HEK293T (cell line): ENCODE results near the gene MAP3K5.
A peak's percentile ranks its signal among the peaks of the same experiment; 100 is the strongest.

ENCODE experiments used
- CTCF ChIA-PET: fragments of 350-600 bp; formaldehyde crosslinking; extraction: SDS; loops from one replicate; lab custom pipeline; 2021; ENCODE audit warnings: antibody characterized with exemption, inconsistent platforms; lab: Yijun Ruan, JAX
- POLR2A ChIA-PET: fragments of 350-600 bp; formaldehyde crosslinking; extraction: SDS; loops from one replicate; lab custom pipeline; 2020; ENCODE audit warnings: antibody characterized with exemption, inconsistent platforms; lab: Yijun Ruan, JAX
- DNase-seq: peaks from one replicate; pipeline ENCODE4 v3.0.0; 2012; ENCODE audit warnings: mixed read lengths; ENCODE audit errors: extremely low spot score
- ARNT ChIP-seq: fragments of 450-650 bp; IDR thresholded peaks from 2 replicates; pipeline ENCODE4 v1.6.1; 2017; ENCODE audit warnings: mild to moderate bottlenecking
- BHLHE40 ChIP-seq: fragments of 450-650 bp; IDR thresholded peaks from 2 replicates; pipeline ENCODE4 v1.6.1; 2016; ENCODE audit warnings: mild to moderate bottlenecking, moderate library complexity, borderline replicate concordance
- CTBP1 ChIP-seq: fragments of 450-650 bp; IDR thresholded peaks from 2 replicates; pipeline ENCODE4 v1.6.1; 2016; ENCODE audit warnings: borderline replicate concordance
- ELF4 ChIP-seq: fragments of 450-650 bp; IDR thresholded peaks from 2 replicates; pipeline ENCODE4 v1.6.1; 2017; ENCODE audit warnings: antibody characterized with exemption
- FOXA1 ChIP-seq: fragments of 450-650 bp; IDR thresholded peaks from 2 replicates; pipeline ENCODE4 v1.6.1; 2016; ENCODE audit warnings: mild to moderate bottlenecking
- FOXK2 ChIP-seq: fragments of 450-650 bp; IDR thresholded peaks from 2 replicates; pipeline ENCODE4 v1.6.1; 2016; ENCODE audit warnings: mild to moderate bottlenecking
- FOXM1 ChIP-seq: fragments of 450-650 bp; IDR thresholded peaks from 2 replicates; pipeline ENCODE4 v1.6.1; 2017; ENCODE audit warnings: mild to moderate bottlenecking, borderline replicate concordance
- HDGF ChIP-seq: fragments of 450-650 bp; IDR thresholded peaks from 2 replicates; pipeline ENCODE4 v1.6.1; 2017; ENCODE audit warnings: antibody characterized with exemption, borderline replicate concordance
- L3MBTL2 ChIP-seq: fragments of 450-650 bp; conservative IDR thresholded peaks from 2 replicates; pipeline ENCODE4 v1.6.1; 2016; ENCODE audit warnings: mild to moderate bottlenecking
- LEF1 ChIP-seq: fragments of 450-650 bp; IDR thresholded peaks from 2 replicates; pipeline ENCODE4 v1.6.1; 2017; ENCODE audit warnings: mild to moderate bottlenecking, borderline replicate concordance
- NFRKB ChIP-seq: fragments of 450-650 bp; IDR thresholded peaks from 2 replicates; pipeline ENCODE4 v1.6.1; 2016; ENCODE audit warnings: mild to moderate bottlenecking, moderate library complexity
- SP1 ChIP-seq: fragments of 450-650 bp; IDR thresholded peaks from 2 replicates; pipeline ENCODE4 v1.6.1; 2017
- SUZ12 ChIP-seq: fragments of 450-650 bp; IDR thresholded peaks from 2 replicates; pipeline ENCODE4 v1.6.1; 2016; ENCODE audit warnings: mild to moderate bottlenecking
- TARDBP ChIP-seq: fragments of 450-650 bp; IDR thresholded peaks from 2 replicates; pipeline ENCODE4 v1.6.1; 2016
- ZNF384 ChIP-seq: fragments of 450-650 bp; IDR thresholded peaks from 2 replicates; pipeline ENCODE4 v1.6.1; 2016
- TF ChIP-seq, protein P1 (sequence below): fragments of 450-650 bp; IDR thresholded peaks from 2 replicates; pipeline ENCODE4 v1.6.1; 2016

MAP3K5 gene

DNA sequence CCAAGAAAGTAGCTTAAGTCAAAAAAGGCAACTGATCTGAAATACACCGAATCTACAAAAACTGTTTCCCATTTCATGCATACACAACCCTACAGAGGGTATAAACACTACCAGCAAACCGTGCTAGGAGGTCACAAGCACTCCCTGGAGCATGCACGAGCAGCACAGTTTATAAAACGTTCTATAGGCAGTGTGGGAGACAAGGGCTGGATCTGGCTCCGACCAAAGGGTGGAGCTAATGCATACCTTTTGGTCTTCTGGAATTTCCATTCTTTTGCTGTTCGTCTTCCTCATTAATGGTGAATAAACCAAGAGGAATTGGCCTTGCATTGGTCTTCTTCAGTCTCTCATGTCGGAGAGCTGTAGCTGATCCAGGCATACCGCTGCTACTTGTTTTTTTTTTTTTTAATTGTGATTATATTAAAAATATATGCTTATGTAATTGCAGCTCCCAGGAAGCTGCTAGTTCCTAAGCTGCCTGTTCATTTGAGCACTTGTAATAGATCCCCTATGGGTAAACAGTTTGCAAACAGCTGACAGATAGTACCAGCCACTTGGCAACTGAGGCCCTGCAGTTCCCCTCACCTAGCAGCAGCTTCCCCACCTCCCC, 266.6 kb downstream of the MAP3K5 start:
- DNase-seq: peak; percentile 34
- ChIA-PET POLR2A (interaction anchor here (1.7 to 2.7 kb wide), 2 partner anchors 25 to 236 kb away, joined by 5 to 11 read pairs; partner anchors contain the start of genes BCLAF1 and MAP7), CTCF (interaction anchor here (0.8 to 2.8 kb wide), 8 partner anchors 9 to 118 kb away, joined by 3 to 13 read pairs (median 4); no protein-coding TSS in a partner anchor)
- no peak for TF ChIP-seq ARNT
- no peak for TF ChIP-seq NFRKB
- no peak for TF ChIP-seq FOXM1
- no peak for TF ChIP-seq FOXK2
- no peak for TF ChIP-seq ZNF384
- TF ChIP-seq BHLHE40: no peak
- TF ChIP-seq SP1: no peak
- no peak for TF ChIP-seq TARDBP
- no peak for TF ChIP-seq CTBP1
- no peak for TF ChIP-seq ELF4
- TF ChIP-seq, protein P1, sequence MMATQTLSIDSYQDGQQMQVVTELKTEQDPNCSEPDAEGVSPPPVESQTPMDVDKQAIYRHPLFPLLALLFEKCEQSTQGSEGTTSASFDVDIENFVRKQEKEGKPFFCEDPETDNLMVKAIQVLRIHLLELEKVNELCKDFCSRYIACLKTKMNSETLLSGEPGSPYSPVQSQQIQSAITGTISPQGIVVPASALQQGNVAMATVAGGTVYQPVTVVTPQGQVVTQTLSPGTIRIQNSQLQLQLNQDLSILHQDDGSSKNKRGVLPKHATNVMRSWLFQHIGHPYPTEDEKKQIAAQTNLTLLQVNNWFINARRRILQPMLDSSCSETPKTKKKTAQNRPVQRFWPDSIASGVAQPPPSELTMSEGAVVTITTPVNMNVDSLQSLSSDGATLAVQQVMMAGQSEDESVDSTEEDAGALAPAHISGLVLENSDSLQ: no peak
- no peak for TF ChIP-seq HDGF
- no peak for TF ChIP-seq SUZ12

DNA sequence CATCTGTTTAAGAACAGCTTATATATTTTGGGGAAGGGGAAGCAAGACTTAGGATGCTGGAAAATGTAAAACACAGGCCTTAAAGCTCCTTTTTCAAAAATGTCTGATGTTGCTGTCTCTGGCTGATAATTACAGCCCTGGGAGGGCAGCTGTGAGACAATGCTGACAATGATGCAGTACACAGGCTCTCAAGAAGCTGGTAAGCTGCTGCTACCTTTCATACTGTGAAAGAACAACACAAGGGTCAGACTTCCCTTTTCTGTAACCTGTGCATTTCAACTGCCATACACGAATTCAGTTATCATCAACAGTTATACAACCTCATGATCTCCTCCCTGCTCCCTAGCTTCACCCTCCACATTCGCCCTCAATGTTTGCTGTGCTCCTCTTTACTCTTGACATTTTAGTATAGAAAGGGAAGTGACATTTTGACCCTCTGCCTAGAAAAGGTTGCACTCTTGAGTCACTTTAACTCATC, 267.3 kb downstream of the MAP3K5 start:
- DNase-seq: no peak
- ChIA-PET CTCF (interaction anchor here (0.6 to 2.8 kb wide), 6 partner anchors 8 to 39 kb away, joined by 3 to 13 read pairs (median 4); partner anchors contain the start of gene MAP7), POLR2A (interaction anchor here (1.7 to 2.7 kb wide), 2 partner anchors 26 to 235 kb away, joined by 5 to 11 read pairs; partner anchors contain the start of genes BCLAF1 and MAP7)
- TF ChIP-seq, protein P1: 0 out of 2 replicates have a peak, but pooled peaks have one; percentile 0
- TF ChIP-seq BHLHE40: no peak

DNA sequence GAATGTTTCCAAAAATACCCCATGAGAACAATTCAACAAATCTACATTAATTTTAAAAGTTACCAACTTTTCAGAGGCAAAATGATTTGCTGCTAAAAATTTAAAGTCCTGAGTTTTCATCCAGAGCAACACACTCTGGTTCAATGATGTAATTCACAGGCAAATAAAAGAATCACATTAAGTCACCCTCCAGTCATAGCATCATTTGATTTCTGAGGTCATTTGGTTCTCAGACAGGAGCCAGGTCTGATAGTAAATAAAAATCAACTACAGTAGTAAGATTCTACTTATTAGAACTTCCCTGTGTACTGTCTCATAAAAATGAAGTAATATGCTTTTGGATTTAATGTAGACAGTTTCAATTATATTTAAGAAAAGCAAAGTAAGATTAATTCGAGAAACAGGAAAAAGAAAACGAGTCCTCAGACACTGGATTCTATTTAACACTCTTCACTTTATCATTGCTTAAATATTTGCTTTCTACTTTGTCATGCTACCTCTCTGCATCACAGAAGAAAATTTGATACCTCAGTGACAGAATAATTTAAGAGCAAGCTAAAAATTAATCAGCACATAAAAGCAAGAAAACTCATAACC, 267.8 kb downstream of the MAP3K5 start:
- DNase-seq: no peak
- ChIA-PET CTCF (interaction anchor here (0.6 to 2.8 kb wide), 3 partner anchors 23 to 39 kb away, joined by 3 to 13 read pairs (median 3); partner anchors contain the start of gene MAP7), POLR2A (interaction anchor here (2.7 kb wide), 1 partner anchor 235 kb away, joined by 11 read pairs; the partner anchor contains the start of gene BCLAF1)
- TF ChIP-seq, protein P1: peak; percentile 22; the same call in 1 of the 2 replicates
- no peak for TF ChIP-seq NFRKB

DNA sequence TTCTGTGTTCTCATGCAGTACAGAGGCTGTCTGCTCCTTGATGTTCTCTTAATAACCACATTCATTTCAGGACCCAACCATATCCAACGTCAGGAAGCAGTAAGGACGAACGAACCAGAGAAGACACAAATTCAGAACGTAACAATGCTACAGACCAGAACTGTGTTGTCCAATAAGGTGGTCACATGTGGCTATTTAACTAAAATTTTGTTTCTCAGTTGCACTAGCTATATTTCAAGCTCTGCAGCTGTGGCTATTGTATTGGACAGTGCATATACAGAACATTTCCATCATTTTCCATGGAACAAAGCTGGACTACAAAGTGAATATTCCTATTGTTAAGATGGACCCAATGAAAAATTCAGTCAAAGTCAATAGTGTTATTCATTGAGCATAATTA, 269.1 kb downstream of the MAP3K5 start:
- no peak for TF ChIP-seq HDGF
- no peak for TF ChIP-seq FOXM1
- no peak for TF ChIP-seq LEF1
- no peak for TF ChIP-seq ARNT
- TF ChIP-seq CTBP1: no peak
- TF ChIP-seq SUZ12: no peak
- TF ChIP-seq NFRKB: no peak
- TF ChIP-seq FOXK2: no peak
- TF ChIP-seq ELF4: no peak
- TF ChIP-seq TARDBP: no peak
- TF ChIP-seq, protein P1: no peak
- no peak for TF ChIP-seq BHLHE40
- TF ChIP-seq FOXA1: no peak
- no peak for TF ChIP-seq L3MBTL2
- ChIA-PET POLR2A (no interaction called here), CTCF (no interaction called here)
- DNase-seq: no peak

DNA sequence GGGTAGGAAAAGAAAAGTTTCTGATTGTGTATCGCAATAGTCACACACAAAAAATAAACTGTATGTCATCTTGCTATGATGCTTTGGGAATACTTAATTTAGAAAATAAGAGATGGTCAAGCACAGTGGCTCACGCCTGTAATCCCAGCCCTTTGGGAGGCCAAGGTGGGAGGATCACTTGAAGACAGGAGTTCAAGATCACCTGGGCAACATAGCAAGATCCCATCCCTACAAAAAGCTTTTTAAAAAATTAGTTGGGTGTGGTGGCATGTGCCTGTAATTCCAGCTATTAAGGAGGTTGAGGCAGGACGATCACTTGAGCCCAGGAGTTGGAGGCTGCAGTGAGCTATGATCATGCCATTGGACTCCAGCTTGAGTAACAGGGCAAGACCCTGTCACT, 269.6 kb downstream of the MAP3K5 start:
- DNase-seq: no peak
- POLR2A ChIA-PET: no interaction called here
- CTCF ChIA-PET: no interaction called here
- TF ChIP-seq FOXK2: no peak

DNA sequence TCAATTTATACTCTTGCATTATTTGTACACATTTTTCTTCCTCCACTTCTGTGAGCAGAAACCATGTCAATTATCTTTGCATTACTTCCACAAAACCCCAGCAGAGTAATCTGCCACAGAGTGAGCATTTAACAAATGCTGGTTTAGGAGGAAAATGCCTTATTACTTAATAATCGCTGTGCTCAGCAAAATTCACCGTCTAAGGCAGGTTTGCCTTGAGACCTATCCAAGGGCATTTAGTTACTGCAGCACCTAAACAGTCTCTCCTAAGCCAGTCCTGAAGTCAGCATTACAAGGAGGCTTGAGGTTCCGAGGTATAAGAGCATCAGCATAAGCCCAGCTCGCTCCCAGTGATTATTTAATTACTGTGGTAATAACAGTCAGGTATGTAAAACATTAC, 270.4 kb downstream of the MAP3K5 start:
- DNase-seq: no peak
- ChIA-PET POLR2A (no interaction called here), CTCF (interaction anchor here (0.8 kb wide), 1 partner anchor 10 kb away, joined by 3 read pairs; no protein-coding TSS in a partner anchor)
- TF ChIP-seq TARDBP: no peak
- TF ChIP-seq ELF4: no peak
- TF ChIP-seq FOXM1: no peak
- TF ChIP-seq SUZ12: no peak
- TF ChIP-seq, protein P1: no peak
- no peak for TF ChIP-seq L3MBTL2
- no peak for TF ChIP-seq ARNT
- no peak for TF ChIP-seq ZNF384
- TF ChIP-seq BHLHE40: no peak
- no peak for TF ChIP-seq SP1
- no peak for TF ChIP-seq FOXK2
- no peak for TF ChIP-seq CTBP1
- TF ChIP-seq LEF1: no peak
